Heart left ventricle (tissue), 16 donors: ENCODE results near the gene DHRS3. TPM values are rescaled to one million over a fixed set of nuclear protein-coding genes. Genes with fewer than 3 reads are reported as not detected.

ENCODE experiments used
- ATAC-seq, 4 donors: fragments of 200-7000 bp; cut with Tn5 transposase; one replicate each; pipeline ENCODE4 v1.9.1; 2020 to 2022; ENCODE audit warnings: moderate library complexity in 4 of 4, mild to moderate bottlenecking in 3 of 4, moderate number of reproducible peaks in 1 of 4
- DNase-seq, 5 donors: peaks; one replicate each; pipeline ENCODE4 v3.0.0-alpha.2; 2020
- H3K27ac ChIP-seq, 12 donors: fragments of 200-600 bp; sonication (generic) in 4 of 12; one replicate each; pipeline versions ENCODE4 v1.5.0 to v1.8.0; 2016 to 2022; ENCODE audit warnings: mild to moderate bottlenecking in 2 of 12
- H3K27me3 ChIP-seq, 9 donors: fragments of 200-600 bp; sonication (generic) in 2 of 9; one replicate each; pipeline versions ENCODE4 v1.5.1 to v1.8.0; 2016 to 2022; ENCODE audit warnings: mild to moderate bottlenecking in 3 of 9
- H3K36me3 ChIP-seq, 9 donors: fragments of 200-600 bp; sonication (generic) in 2 of 9; one replicate each; pipeline versions ENCODE4 v1.5.0 to v1.8.0; 2018 to 2022; ENCODE audit warnings: mild to moderate bottlenecking in 2 of 9
- H3K4me1 ChIP-seq, 12 donors: fragments of 200-600 bp; sonication (generic) in 4 of 12; one replicate each; pipeline versions ENCODE4 v1.5.0 to v1.8.0; 2016 to 2022; ENCODE audit warnings: mild to moderate bottlenecking in 3 of 12
- H3K4me3 ChIP-seq, 12 donors: fragments of 200-600 bp; sonication (generic) in 4 of 12; one replicate each; pipeline versions ENCODE4 v1.5.0 to v1.8.0; 2017 to 2022; ENCODE audit warnings: mild to moderate bottlenecking in 9 of 12, moderate library complexity in 4 of 12
- H3K9me3 ChIP-seq, 12 donors: fragments of 200-600 bp; sonication (generic) in 4 of 12; one replicate each; pipeline versions ENCODE4 v1.5.0 to v1.8.0; 2016 to 2022; ENCODE audit warnings: mild to moderate bottlenecking in 1 of 12
- POLR2A ChIP-seq, 2 donors: fragments of 450-650 bp; IDR thresholded peaks; one replicate each; pipeline ENCODE4 v1.6.1; 2017; ENCODE audit warnings: antibody characterized with exemption in 2 of 2, mild to moderate bottlenecking in 2 of 2, moderate library complexity in 2 of 2
- WGBS, 4 donors: extraction: QIAGEN DNeasy Blood & Tissue Kit in 2 of 4; methylation state at CpG; one replicate each; pipeline versions ENCODE4 v1.1.5 to v1.1.7; 2013 to 2018; 5-methylcytosine and 5-hydroxymethylcytosine counted together
- intact Hi-C, 10 donors: fragments of 100-400 bp; cut with DNase I; formaldehyde crosslinking; loops; one replicate each; pipeline versions ENCODE4 v1.11.1 to v1.14.2; 2022
- polyA plus RNA-seq, 2 donors: library from polyadenylated mRNA; stranded (reverse); fragments of 200-250 nt; gene quantifications; one replicate each; pipeline ENCODE4 v1.2.3, GENCODE V29; 2013
- total RNA-seq, 9 donors: library from RNA; depleted of rRNA in 2 of 9; stranded (reverse); fragments of >200 nt in 2 of 9; fragmentation: NEBNext Ultra II Directional in 3 of 9; extraction: Animal tissue kit (Norgen Biotek cat#: 25700) in 3 of 9; gene quantifications; one replicate each; pipeline versions ENCODE4 v1.1.0 to v1.2.4, GENCODE V29; 2016 to 2023
- TF ChIP-seq, protein P1 (sequence below), 12 donors: fragments of 200-600 bp; sonication (generic) in 4 of 12; IDR thresholded peaks; one replicate each; pipeline versions ENCODE4 v1.5.0 to v1.8.0; 2018 to 2022; ENCODE audit warnings: antibody characterized with exemption in 12 of 12, mild to moderate bottlenecking in 5 of 12
- donor health status: ischemic (EF 13 %, LVEDD 7.1; RV severe dilation, severe dysfunction).
- donor health status: healthy with polysubstance abuse.
- donor health status: DM: no; HTN: yes; CAD: no.
- donor health status: DM: no; HTN: no; CAD: no.
- donor health status: ischemic (EF 25% LVEDD 6.9; RV normal size, moderate dysfunction).
- donor health status: ischemic (EF 25% LVEDD 5.7; RV mildly dilated, moderate dysfunction).
- donor health status: healthy.
- donor health status: DM: yes; HTN: yes; CAD: no.
- donor health status: ischemic (EF 35%, LVEDD 5.7; RV mildly dilated, moderate dysfunction).
- donor health status: nonischemic (EF 11% LVEDD 7.7; RV severe dilation, severe dysfunction).
- donor health status: DM: yes; HTN: yes; CAD: no.
- donor health status: PGD.
- donor health status: ischemic (EF 29% LVEDD 5.4; RV normal size, mild dysfunction).
- donor health status: nonischemic (EF 23%, LVEDD 6.1; RV moderate dilation, normal function).

DHRS3 gene
- total and polyA plus RNA-seq, 11 donors = 28.6 to 102 (median 59.9) TPM

DNA sequence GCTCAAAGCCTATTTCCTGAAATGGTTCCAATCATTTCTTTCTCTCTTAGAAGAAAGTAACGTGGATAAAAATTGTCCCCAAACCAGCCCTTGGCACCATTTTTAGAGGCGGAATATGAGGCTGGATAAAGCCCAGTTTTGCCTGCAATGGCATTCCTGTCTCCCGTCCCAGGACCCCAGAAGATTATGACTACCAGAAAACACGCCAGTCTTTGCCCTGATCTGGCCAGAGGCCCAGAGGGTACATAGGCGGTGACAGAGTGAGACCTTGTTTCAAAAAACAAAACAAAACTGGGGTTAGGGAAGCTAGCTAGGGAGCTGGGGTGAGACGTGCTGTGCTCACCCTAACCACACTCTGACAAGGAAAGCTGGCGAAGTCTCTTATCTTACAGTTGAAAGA lies 25.8 kb upstream of the DHRS3 start, which contains the start of gene AADACL4:
TSS of gene AADACL4 (plus strand) at position 301 of the 400 bp plus-strand sequence. CDS start 462 bp downstream, outside the sequence.
- no peak for ATAC-seq

GRCh38 chr1:12643079-12643478 lies 25.1 kb upstream of the DHRS3 start:
- no peak for ATAC-seq
- H3K36me3 ChIP-seq = no peaks in the 10 kb centered on the region
- no peak overlapping the region for H3K4me3 ChIP-seq
- no peak overlapping the region for H3K27ac ChIP-seq
- WGBS, 4 donors = 86 to 97% (median 91%) methylated on average over 2 of the region's 2 CpGs
- peaks cover 0 to 30% (median 18%) of the 10 kb centered on the region in 12 donors for H3K9me3 ChIP-seq
- no peak for TF ChIP-seq POLR2A (IDR thresholded peaks at IDR 0.05)
- TF ChIP-seq, protein P1, sequence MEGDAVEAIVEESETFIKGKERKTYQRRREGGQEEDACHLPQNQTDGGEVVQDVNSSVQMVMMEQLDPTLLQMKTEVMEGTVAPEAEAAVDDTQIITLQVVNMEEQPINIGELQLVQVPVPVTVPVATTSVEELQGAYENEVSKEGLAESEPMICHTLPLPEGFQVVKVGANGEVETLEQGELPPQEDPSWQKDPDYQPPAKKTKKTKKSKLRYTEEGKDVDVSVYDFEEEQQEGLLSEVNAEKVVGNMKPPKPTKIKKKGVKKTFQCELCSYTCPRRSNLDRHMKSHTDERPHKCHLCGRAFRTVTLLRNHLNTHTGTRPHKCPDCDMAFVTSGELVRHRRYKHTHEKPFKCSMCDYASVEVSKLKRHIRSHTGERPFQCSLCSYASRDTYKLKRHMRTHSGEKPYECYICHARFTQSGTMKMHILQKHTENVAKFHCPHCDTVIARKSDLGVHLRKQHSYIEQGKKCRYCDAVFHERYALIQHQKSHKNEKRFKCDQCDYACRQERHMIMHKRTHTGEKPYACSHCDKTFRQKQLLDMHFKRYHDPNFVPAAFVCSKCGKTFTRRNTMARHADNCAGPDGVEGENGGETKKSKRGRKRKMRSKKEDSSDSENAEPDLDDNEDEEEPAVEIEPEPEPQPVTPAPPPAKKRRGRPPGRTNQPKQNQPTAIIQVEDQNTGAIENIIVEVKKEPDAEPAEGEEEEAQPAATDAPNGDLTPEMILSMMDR (IDR thresholded peaks at IDR 0.05) = no peak
- DNase-seq = no peak
- intact Hi-C loops = no loop called here
- no peaks in the 10 kb centered on the region for H3K27me3 ChIP-seq
- H3K4me1 ChIP-seq = no peaks in the 10 kb centered on the region

More for the DNA sequence above, 25.8 kb upstream of the DHRS3 start, which contains the start of gene AADACL4:
- Histone ChIP-seq H3K4me1 (no peaks in the 10 kb centered on the region), H3K27me3 (no peaks in the 10 kb centered on the region), H3K9me3 (peaks cover 0 to 30% (median 18%) of the 10 kb centered on the region in 12 donors), H3K4me3 (no peak within 1 kb of the TSS), H3K36me3 (no peaks in the 10 kb centered on the region), H3K27ac (no peak within 1 kb of the TSS)
- TF ChIP-seq POLR2A (IDR thresholded peaks at IDR 0.05) = no peak
- TF ChIP-seq, protein P1 (IDR thresholded peaks at IDR 0.05) = no peak
- intact Hi-C loops = no loop called here
- WGBS, 4 donors = 88 to 92% (median 91%) methylated on average over 7 of the region's 7 CpGs
- DNase-seq = no peak

DNA sequence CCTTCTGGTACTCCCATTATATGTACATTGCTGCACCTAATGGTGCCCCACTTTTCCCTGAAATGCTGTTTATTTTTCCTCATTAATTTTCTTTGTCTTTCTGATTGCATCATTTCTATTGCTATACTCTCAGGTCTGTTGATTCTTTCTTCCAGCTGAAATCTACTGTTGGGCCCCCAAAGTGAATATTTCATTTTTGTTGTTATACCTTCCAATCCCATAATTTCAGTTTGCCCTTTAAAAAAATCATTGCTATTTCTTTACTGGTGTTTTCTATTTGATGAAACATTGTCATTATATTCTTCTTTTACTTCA lies 22.9 kb upstream of the DHRS3 start:
- ATAC-seq = no peak
- DNase-seq = no peak
- H3K9me3 ChIP-seq = peaks cover 0 to 30% (median 18%) of the 10 kb centered on the region in 12 donors
- peaks cover 0 to 14% (median 9%) of the 10 kb centered on the region in 12 donors for H3K4me1 ChIP-seq
- no peak for TF ChIP-seq POLR2A (IDR thresholded peaks at IDR 0.05)
- TF ChIP-seq, protein P1 (IDR thresholded peaks at IDR 0.05) = no peak
- no peaks in the 10 kb centered on the region for H3K36me3 ChIP-seq
- H3K4me3 ChIP-seq = no peak overlapping the region
- H3K27me3 ChIP-seq = no peaks in the 10 kb centered on the region
- intact Hi-C loops = no loop called here
- H3K27ac ChIP-seq = no peak overlapping the region

DNA sequence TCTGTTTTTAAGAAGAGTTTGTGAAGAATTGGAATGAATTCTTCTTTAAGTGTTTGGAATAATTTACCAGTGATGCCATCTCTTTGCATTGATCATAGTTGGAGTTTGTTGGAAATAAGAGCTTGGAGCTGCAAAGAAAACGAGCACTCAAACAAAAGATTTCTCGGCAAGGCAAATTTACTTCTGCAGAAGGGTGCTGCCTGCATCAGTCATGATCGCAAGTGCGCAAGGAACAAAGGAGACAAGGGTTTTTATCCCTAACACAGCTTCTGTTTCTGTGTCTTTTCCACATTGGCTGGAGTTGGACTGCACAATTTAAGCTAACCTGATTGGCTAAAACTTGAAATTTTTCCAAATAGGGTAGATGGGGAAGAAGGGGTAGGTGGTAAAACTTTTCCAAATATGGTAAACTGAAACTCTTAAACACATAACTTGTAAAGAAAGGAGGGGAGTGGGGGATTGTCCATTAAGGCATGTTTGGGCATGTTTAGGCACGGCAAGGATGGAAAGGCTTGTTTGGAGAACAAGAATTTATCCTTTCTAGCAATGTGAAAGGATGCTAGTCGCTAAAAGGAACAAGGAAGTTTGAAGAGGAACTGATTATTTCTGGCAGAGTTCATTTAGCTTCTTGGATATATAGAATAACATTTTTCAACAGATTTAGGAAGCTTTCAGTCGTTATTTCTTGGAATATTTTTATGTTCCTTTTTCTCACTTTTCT lies 22.4 kb upstream of the DHRS3 start:
- TF ChIP-seq POLR2A (IDR thresholded peaks at IDR 0.05) = no peak
- TF ChIP-seq, protein P1 (IDR thresholded peaks at IDR 0.05) = no peak
- intact Hi-C loops = no loop called here
- no peak overlapping the region for H3K27ac ChIP-seq
- no peak overlapping the region for H3K4me3 ChIP-seq
- H3K27me3 ChIP-seq = no peaks in the 10 kb centered on the region
- H3K36me3 ChIP-seq = no peaks in the 10 kb centered on the region
- DNase-seq (no peak), ATAC-seq (no peak)
- WGBS, 4 donors = 91 to 93% (median 92%) methylated on average over 7 of the region's 7 CpGs
- peaks cover 0 to 17% (median 9%) of the 10 kb centered on the region in 12 donors for H3K4me1 ChIP-seq
- peaks cover 0 to 30% (median 18%) of the 10 kb centered on the region in 12 donors for H3K9me3 ChIP-seq
